Measurements from ENCODE around the gene ZDHHC12. TPM values are rescaled to one million over a fixed set of nuclear protein-coding genes. Genes with fewer than 3 reads are reported as not detected.

The ZDHHC12 gene
- total and polyA plus RNA-seq, 2 of the 13 experiments (the other 11 are each of a cell fraction or from before 2014, with no cell fraction given), result 25.4 to 28.0 TPM

DNA sequence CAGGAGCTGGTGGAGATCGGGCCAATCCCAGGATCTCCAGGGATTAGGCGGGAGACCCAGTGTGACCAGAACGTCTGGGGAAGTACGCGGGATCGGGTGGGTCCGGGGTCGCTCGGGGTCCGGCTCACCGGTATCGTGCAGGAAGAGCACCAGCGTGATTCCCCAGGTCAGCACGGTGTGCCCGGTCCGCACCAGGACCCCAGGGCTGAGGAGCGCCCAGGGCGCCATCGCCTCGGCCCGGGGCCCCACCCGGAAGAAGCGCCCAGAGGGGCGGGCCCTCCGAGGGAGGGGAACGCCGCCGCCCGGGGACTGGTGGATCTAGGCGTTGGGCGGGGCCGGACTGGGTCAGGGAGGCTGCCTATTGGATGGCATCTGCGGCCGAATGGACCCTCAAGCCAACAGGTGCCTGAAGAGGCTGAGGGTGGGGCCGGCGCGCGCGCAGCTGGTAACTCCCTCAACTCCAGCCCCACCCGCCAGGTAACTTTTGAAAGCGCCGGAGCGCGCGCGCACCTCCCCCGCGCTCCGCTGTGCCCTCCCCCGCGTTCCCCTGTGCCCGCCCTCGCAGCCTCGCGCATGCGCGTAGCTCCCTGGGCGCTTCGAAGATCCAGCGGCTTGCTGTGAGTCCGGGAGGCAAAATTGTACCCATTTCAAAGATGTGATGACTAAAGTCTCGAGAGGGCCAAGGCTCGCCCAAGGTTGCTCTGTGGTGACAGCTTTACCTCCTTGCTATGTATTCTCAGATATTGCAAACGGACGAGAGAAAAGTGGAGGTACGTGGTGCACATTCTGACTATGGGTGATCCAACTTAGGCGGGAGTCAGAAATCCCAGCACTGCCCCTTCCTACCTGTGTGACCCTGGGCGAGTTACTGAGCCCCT, at the start of gene ZDHHC12 (continued):
- TF ChIP-seq, protein P1, sequence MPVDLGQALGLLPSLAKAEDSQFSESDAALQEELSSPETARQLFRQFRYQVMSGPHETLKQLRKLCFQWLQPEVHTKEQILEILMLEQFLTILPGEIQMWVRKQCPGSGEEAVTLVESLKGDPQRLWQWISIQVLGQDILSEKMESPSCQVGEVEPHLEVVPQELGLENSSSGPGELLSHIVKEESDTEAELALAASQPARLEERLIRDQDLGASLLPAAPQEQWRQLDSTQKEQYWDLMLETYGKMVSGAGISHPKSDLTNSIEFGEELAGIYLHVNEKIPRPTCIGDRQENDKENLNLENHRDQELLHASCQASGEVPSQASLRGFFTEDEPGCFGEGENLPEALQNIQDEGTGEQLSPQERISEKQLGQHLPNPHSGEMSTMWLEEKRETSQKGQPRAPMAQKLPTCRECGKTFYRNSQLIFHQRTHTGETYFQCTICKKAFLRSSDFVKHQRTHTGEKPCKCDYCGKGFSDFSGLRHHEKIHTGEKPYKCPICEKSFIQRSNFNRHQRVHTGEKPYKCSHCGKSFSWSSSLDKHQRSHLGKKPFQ (CRISPR knock-in tag; IDR thresholded peaks at IDR 0.05; ENCODE audit: insufficient replicate concordance), result no peak
- TF ChIP-seq SETDB1 (CRISPR knock-in tag; IDR thresholded peaks at IDR 0.05; ENCODE audit: borderline replicate concordance) (no peak), ZNF891 (CRISPR knock-in tag; IDR thresholded peaks at IDR 0.05) (no peak; the same call in 1 of the 2 replicates), ZSCAN21 (CRISPR knock-in tag; IDR thresholded peaks at IDR 0.05; ENCODE audit: borderline replicate concordance) (peak; percentile 48; the same call in 1 of the 2 replicates), NFE2L2 (IDR thresholded peaks at IDR 0.05; ENCODE audit: low read length) (no peak), KDM5A (IDR thresholded peaks at IDR 0.05; ENCODE audit: borderline replicate concordance, low read length) (no peak; the same call in 1 of the 2 replicates), ZNF777 (CRISPR knock-in tag; IDR thresholded peaks at IDR 0.05) (peak; percentile 57; the same call in 1 of the 2 replicates), SOX13 (IDR thresholded peaks at IDR 0.05) (no peak), SOX13 (CRISPR knock-in tag; conservative IDR thresholded peaks at IDR 0.05 in 1 of 2, IDR thresholded peaks at IDR 0.05 in 1 of 2) (no peak), YY1 (IDR thresholded peaks at IDR 0.05; ENCODE audit: insufficient read depth, insufficient replicate concordance, low read depth, low read length) (peak; percentile 89), ZNF274 (CRISPR knock-in tag; IDR thresholded peaks at IDR 0.05) (0 out of 2 replicates have a peak, but pooled peaks have one; percentile 60), ZNF782 (CRISPR knock-in tag; IDR thresholded peaks at IDR 0.05; ENCODE audit: borderline replicate concordance) (no peak), REXO4 (CRISPR knock-in tag; IDR thresholded peaks at IDR 0.05; ENCODE audit: borderline replicate concordance) (no peak), ADNP (CRISPR knock-in tag; IDR thresholded peaks at IDR 0.05) (peak; percentile 99), NFYB (CRISPR knock-in tag; IDR thresholded peaks at IDR 0.05) (peak; percentile 95), ISL2 (CRISPR knock-in tag; IDR thresholded peaks at IDR 0.05) (peak; percentile 60), PAX8 (CRISPR knock-in tag; IDR thresholded peaks at IDR 0.05; ENCODE audit: borderline replicate concordance) (no peak), ETV5 (CRISPR knock-in tag; IDR thresholded peaks at IDR 0.05; ENCODE audit: borderline replicate concordance) (peak; percentile 17; the same call in 1 of the 2 replicates), POLR2AphosphoS2 (IDR thresholded peaks at IDR 0.05; ENCODE audit: low read depth, low read length) (no peak), POGZ (CRISPR knock-in tag; IDR thresholded peaks at IDR 0.05) (peak; percentile 40), SPEN (CRISPR knock-in tag; IDR thresholded peaks at IDR 0.05; ENCODE audit: low read depth) (peak; percentile 62), NFKB2 (CRISPR knock-in tag; IDR thresholded peaks at IDR 0.05; ENCODE audit: borderline replicate concordance) (peak; percentile 80; the same call in 1 of the 2 replicates)
- TF ChIP-seq, protein P2, sequence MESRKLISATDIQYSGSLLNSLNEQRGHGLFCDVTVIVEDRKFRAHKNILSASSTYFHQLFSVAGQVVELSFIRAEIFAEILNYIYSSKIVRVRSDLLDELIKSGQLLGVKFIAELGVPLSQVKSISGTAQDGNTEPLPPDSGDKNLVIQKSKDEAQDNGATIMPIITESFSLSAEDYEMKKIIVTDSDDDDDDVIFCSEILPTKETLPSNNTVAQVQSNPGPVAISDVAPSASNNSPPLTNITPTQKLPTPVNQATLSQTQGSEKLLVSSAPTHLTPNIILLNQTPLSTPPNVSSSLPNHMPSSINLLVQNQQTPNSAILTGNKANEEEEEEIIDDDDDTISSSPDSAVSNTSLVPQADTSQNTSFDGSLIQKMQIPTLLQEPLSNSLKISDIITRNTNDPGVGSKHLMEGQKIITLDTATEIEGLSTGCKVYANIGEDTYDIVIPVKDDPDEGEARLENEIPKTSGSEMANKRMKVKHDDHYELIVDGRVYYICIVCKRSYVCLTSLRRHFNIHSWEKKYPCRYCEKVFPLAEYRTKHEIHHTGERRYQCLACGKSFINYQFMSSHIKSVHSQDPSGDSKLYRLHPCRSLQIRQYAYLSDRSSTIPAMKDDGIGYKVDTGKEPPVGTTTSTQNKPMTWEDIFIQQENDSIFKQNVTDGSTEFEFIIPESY (CRISPR knock-in tag; IDR thresholded peaks at IDR 0.05), result peak; percentile 51; the same call in 1 of the 2 replicates
- TF ChIP-seq, protein P3, sequence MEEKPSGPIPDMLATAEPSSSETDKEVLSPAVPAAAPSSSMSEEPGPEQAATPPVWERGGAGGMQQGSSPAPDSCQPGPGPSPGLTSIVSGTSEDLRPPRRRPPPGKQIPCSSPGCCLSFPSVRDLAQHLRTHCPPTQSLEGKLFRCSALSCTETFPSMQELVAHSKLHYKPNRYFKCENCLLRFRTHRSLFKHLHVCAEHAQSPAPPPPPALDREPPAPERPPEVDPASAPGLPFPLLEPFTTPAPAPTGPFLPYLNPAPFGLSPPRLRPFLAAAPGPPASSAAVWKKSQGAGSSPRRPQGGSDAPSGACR (CRISPR knock-in tag; IDR thresholded peaks at IDR 0.05), result no peak
- TF ChIP-seq, protein P4, sequence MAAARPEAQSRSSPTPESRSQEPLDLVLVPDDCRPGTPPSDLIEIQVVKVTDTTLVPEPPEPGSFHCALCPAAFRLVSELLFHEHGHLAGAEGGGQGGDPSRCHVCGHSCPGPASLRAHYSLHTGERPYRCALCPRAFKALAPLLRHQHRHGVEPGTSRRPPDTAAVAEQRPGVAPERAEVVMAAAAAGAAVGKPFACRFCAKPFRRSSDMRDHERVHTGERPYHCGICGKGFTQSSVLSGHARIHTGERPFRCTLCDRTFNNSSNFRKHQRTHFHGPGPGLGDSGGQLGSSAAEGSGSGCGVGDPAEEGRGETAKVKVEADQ (CRISPR knock-in tag; IDR thresholded peaks at IDR 0.05; ENCODE audit: borderline replicate concordance), result peak; percentile 84

All from HepG2 (cell line).